CD1c-positive myeloid dendritic cell (primary cell): Measurements from ENCODE around the gene BAD.
A peak's percentile ranks its signal among the peaks of the same experiment; 100 is the strongest.

Source experiments
- DNase-seq: peaks from one replicate; pipeline ENCODE4 v3.0.0-alpha.2; 2016; ENCODE audit errors: extremely low spot score

The BAD gene

DNA sequence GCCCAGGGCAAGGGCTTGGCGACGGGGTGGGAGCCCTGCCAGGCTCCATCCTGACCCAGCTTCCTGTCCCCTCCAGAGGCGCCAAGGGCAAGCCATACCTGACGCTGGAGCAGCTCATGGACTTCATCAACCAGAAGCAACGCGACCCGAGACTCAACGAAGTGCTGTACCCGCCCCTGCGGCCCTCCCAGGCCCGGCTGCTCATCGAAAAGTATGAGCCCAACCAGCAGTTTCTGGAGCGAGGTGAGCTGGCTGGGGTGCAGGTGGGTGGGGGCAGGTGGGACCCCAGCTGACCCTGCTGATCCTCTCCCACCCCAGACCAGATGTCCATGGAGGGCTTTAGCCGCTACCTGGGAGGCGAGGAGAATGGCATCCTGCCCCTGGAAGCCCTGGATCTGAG lies 28.2 kb downstream of the BAD start:
- DNase-seq = no peak

DNA sequence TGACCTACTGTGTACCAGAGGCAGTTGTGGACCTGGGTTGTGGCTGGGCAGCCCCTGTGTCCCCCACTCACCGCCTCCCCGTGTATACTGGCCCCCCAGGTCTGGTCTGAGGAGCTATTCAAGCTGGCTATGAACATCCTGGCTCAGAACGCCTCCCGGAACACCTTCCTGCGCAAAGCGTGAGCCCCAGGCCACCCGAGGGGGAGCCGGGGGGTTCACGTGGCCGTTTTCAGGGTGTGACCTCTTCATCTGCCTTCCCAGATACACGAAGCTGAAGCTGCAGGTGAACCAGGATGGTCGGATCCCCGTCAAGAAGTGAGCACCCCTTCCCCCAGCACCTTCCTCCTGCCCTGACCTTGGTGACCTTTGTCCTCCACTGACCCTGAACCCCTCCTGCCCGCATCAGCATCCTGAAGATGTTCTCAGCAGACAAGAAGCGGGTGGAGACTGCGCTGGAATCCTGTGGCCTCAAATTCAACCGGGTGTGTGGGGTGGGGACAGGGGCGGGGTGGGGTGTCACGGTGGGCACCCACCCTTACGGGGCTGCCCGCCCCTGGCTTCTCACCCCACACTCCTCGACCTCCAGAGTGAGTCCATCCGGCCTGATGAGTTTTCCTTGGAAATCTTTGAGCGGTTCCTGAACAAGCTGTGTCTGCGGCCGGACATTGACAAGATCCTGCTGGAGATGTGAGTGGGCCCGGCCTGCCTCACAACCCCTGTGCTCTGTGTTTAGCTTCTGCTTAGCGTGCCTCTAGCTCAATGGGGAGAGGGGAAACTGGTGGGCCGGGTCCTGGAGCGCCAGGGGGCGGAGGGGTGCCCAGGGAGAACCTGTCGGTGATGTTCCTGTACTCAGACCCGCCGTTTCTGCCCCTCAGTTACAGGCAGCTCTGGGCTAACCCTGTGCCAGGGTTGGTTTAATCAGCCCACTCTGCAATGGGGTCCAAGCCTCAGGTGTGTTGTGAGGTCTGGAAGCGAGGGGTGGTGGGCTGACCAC lies 29.0 kb downstream of the BAD start:
- no peak for DNase-seq

DNA sequence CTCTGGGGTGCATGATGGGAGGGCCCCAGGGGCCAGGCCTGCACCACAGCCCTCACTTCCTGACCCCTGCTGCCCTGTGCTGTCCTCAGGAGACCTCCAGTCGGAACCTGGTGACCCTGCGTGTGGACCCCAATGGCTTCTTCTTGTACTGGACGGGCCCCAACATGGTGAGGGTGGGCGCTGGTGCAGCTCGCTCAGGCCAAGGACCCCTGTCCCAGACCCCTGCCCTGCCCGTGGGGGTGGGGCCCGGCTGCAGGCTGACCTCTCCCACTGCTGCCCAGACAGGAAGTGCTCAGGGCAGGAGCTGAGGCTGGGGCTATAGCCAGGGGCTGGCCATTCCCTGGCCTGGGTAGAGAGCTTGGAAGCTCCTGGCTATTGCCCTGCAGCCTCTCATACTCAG lies 30.1 kb downstream of the BAD start:
- no peak for DNase-seq

DNA sequence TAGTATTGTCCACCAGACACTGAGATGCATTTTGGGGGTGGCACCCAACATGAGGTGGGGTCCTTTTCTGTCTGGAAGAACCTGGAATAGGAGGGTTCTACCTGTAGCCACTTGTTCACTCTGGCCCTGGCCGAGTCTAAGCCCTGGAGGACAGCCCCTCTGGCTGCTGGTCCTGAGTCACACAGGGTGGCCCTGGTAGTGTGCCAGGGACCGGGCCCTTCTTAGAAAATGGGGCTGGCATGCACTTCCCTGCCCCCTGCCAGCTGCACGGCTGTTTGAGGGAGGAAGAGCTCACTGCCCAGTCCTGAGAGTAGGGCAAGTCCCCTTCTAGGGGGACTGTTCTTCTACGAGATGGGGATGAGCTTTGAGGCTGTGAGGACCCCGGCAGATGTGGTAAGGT lies 31.0 kb downstream of the BAD start:
- no peak for DNase-seq

DNA sequence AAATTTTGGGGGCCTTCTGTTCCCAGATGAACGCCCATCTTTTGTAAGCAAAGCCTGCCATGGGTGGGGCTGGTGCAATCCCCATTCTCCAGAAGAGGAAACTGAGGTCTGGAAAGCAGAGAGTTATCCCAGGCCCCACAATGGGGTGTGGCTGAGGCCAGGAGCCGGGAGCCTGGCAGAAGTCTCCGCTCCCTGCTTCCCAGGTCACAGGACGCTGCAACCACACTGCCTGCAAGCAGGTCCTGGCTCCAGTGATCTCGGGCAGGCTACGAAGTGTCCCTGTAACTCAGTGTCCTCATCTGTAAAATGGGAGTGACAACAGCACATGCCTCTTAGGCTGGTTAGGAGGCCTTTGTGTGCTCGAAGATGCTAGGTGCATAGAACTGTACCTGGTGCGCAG lies 31.4 kb downstream of the BAD start:
- no peak for DNase-seq

DNA sequence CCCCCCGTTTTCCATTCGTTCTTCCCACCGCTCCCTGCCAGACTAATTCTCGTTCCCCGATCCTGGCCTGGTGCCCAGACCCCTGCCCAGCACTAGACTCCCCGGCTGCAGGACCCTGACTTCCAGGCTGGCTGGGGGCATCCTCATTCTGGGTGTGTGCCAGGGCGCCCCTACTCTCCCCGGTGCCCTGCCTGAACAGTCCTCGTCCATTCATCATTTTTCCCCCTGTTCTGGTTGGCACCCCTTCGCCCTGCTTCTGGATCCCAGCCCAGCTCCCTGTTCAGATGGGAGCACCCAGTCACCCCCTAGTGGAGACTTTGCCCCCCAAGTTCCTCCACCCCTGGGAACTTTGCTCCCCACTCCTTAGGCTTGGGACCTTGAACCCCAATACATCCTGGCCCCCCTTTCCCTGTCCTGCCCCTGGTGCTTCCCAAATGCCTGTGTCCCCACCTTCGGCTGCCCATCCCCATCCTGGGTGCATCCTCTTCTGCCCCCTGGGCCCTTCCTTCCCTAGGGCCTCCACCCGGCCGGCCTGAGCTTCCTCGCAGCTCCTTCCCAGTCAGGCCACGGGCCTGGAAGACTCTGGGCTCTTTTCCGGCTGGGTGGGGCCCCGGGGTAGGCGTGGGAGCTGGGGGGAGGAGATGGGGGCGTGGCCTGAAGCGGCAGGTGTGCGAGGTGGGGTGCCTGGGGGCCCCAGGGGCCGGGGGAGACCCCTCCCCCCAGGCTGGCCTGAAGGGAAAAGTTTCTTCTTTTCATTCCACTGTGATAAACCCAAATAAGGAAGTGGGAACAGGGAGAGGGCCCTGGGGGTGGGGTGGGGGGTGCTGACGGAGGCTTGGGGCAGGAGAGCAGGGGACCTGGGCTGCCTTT lies 32.2 kb downstream of the BAD start:
- DNase-seq = peak; percentile 36

DNA sequence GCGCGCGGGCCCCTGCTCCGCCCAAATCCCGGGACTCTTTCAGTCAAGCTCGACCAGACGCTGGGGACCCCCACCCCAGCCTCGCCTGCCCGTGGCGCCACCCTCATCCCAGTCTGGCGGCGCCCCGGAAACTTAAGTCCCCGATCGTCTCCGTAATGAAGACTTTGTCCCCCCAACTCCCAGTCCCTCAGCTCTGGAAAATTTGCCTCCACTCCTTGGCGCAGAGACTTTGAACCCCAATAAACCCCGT lies 32.8 kb downstream of the BAD start:
- no peak for DNase-seq

DNA sequence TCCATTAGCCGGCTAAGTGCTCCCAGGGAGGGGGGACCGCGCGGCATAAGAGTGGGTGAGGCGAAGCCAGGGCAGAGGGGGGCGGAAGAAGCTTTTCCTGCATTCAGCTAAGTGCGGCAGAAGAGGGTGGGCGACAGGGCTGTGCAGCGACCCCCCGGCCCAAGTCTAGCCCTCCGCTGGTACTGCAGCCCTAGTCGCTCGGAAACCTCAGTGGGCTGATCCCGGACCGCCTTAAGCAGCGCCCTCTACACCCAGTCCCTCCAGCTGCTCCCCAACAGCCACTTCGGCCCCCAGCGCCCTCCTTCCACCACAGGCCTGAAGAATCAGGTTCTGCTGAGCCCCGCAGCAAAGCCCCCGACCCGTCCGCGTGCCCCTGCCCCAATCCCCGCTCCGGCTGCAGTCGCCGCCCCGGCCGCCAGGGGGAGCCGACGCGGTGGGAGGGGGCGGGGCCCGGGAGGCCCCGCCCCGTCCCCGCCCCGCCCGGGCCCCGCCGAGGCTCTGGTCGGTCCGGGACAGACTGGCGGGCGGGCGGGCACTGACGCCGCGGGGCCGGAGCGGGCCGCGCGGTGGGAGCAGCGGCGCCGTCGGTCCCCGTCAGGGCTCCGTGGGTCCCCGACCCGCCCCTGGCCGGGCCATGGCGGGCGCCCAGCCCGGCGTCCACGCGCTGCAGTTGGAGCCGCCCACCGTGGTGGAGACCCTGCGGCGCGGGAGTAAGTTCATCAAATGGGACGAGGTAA lies 33.3 kb downstream of the BAD start, which contains the start of gene PLCB3:
Gene PLCB3, plus strand, starts transcription at position 515 of the 737 bp plus-strand sequence. Its CDS starts 120 bp downstream, at position 635.
- DNase-seq = peak; percentile 88

DNA sequence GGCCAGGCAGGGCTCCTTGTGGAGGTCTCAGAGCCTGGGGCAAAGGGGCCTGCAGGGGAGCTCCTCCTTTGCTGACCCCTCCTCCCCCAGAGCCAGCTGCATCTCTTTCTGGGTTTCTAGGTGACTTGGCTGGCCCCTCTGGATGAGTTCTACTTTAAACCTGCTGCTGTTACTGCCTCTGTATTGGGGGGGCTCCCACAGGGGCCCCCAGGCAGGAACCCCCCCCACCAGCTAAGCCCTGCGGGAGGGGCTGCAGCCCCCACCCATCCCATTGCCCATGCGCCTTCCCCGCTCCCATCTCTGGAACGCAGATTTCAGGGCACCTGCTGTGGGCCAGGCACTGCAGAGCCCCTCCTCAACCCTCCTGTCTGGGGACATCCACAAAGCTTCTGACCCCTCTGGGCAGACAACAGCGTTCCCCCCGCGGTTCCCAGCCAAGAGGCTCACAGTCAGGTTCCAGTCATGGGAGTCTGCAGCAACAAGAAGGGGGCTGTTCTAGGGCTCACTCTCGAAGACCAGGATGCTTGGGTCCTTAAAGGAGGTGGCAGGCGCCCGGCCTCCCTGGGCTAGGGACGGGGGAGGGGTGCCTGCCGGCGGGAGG lies 34.0 kb downstream of the BAD start:
- no peak for DNase-seq

DNA sequence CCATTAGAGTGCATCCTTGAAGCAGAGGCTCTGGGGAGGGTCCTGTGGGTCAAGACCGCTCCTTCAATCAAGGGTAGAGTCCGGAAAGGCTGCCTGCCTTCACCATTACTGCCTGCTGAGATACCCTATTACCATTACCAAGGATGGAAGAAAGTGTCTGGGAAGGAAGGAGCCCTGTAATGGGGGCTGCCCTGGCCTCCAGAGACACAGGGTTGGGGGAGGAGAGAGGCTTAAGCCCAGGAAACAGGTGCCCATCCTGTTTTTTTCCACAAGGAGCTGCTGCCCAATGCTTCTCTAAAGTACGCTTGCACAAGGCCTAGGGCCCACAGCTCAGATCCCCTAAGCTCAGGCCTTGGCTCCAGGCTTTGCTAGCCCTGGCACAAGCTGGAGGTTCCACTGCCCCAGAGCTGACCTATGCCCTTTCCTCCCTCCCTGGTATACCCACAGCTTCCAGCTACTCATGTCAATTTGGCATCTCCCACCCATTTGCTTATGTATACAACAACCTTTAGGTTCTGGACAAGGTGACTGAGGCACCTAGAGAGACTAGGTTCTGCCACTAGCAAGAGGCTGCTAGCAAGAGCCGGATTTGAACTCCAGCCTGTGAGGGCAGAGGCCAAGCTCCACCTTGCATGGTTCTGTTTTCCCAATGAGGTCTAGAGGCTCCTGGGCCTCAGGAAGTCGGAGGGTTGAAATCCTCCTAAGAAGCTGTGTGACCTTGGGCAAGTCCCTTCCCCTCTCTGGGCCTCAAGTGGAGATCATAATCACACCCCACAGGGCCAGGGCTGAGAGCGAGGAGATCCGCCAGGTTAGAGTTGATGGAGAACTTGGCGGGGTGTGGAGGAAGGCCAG lies 34.7 kb downstream of the BAD start:
- no peak for DNase-seq

DNA sequence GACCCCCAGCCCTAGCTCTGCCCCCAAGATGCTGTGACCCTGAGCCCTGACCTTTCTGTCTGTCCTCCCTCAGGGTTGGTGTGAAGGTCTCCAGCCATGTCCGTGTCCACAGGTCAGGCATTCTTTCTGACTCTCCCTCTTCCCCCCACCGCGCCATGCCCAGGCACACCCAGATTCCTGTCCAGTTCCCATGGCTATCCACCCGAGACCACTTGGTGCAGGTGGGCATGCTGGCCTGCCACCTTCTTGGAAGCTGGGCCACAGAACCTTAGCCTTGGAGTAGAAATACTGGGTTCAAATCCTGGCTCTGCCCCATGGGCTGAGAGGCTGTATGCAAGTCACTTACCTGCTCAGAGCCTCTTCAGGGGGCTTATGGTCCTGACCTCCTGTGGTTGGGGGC lies 35.4 kb downstream of the BAD start:
- DNase-seq = no peak

DNA sequence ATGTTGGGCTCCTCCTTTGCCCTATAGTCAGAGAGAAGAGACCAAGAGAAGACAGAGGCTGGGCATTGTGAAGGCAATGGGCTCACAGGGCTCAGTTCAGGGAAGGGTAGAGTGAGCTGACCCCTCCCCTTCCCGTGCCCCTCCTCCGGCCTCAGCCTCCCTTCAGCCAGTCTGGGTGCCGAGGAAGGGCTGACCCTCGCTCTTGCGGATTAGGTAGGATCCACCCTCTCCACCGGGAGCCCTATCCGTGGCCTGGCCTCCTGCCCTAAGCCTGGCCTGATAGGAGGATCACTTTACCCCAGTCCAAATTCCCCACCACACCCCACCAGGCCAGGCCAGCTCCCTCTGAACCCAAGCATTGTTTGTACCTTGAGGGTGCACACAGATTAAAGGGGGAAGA lies 35.9 kb downstream of the BAD start:
- DNase-seq = no peak

DNA sequence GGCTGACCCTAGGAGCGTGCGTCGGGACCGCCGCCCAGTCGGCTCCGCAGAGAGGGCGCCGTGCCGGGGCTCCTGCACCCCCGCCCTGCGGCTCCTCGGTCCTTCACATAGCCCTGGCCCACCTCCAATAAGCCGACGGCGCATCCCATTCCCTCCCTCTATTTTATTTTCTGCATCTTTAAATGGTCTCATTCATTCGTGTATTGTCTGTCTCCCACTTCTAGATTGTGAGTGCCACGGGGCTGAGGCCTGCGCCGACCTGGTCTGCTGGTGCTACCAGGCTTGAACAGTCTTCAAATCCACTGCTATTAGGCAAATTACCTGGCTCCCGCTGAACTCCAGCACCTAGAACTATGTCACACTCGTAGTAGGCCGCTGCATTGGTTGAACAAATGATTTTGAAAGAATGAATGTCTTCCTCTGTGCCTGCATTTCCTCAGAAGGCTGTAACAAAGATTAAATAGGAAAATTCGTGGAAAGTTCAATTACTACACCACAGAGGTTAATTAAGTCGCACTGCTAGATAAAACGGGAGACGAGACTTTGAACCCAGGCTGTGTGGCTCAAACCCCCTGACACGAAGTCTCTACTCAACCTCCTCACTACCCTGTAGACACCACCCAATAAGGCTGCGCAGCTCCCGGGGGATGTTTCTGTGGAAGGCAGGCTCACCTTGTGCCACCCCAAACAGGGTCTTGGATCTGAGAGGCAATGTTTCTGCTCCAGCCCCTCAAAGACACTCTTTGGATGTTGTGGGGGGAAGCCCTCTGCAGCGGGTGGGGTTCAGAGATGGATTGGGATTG lies 36.5 kb downstream of the BAD start:
- DNase-seq = no peak

DNA sequence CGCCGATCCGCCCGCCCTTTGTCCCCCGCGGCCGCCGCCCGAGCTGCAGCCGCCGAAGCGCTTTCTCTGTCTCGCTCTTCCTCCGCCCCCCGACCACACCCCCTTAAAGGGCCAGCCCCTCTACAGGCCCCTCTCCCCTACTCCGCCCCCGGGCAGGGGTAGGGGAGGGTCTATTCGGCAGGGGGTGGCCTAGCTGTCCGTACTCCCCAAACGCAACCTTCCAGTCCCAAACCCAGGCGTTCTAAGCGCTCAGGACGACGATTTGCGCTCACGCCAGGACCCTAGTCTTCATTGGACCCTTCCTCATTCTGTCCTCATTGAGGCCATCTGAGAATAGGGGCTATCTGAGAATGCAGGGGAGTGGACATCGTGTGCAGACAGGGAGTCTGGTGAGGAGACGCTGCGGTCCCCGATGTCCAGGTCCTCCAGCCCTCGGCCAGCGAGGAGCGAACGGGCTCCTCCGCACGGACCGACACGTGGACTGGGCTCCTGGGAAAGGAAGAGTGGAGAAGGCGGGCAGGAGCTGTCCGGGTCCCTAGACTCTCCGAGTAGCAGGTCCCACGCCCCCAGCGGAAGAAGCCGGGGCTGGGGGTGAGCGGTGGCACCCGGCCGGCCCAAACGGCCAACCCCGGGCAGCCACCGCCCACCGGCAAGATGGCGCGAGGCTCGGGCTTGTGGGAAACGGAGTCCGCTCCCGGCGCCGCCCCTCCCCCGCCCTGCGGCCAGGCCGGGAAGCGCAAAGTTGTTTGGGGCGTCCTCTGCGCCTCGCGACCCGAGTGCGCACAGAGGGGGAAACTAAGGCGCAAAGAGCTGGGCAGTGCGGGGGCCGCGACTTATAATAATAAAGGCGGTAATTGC lies 37.4 kb downstream of the BAD start, which contains the start of gene PPP1R14B:
Gene PPP1R14B, minus strand, starts transcription at position 73 of the 858 bp plus-strand sequence. CDS start 270 bp downstream, outside the sequence.
- peak; percentile 91 for DNase-seq

DNA sequence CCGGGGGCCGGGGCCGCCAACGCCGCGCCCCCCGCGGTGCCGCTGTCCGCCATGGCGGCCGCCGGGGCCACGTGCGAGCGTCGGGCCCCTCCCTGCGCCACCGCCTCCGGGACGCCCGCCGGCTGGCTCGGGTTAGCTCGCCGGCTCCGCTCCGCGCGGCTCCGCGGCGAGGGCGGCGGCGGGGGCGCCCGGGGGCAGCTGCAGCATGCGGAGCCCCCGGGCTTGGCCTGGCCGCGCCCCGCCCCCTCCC lies 37.9 kb downstream of the BAD start:
- DNase-seq = peak; percentile 27

DNA sequence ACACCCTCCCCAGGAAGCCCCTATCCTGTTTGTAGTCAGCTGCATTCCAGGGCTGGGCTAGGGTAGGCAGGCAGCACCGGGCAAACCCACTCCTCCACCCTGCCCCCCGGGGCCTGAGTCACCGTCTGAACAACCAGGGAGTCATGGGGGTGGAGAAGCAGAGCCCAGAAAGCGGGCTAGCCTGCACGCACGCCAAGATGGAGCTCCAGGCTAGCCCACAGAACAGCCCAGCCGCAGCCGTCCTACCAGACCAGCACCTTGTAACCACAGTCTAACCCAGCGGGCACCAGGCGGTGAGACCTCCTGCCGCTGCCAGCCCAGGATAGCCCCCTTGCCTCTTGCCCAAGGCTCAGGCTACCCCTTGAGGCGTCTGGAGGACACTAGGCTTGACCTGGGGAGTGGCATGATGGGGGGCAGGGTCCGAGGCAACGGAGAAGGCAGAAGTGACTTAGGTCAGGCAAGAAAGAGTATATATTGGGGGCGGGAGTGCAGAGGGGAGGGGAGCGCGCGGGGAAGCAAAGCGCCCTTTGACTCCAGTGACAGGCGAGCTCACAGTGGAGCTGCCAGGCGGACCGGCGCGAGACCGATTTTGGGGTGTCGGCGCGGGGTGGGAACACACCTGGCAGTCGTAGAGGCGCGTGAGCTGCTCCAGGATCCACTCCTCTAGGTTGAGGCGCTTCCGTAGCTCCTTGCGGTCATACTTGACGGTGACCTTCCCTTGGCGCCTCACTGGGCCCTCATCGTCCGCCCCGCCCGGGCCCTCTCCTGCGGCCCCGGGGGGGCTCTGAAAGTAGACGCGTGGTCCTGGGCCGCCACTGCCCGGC lies 38.5 kb downstream of the BAD start:
- DNase-seq = peak; percentile 73

DNA sequence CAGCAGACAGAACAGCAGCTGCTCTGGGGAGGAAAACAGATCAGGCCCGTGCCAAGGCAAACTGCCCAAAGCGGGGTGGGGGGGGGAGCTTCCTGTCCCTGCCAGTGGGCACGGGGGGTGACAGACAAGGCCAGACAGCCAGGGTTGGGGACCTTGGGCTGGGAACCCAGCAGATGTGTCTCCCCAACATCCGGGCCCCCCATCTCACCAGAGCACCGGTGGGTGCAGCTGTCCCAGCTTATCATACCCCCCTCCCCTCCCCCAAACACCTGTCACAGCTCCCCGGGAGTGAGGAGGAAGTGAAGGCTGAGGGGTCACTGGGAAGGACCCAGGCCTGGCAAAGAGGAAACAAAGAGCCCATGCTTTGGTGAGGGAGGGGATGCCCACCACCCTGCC lies 39.1 kb downstream of the BAD start:
- DNase-seq = no peak

DNA sequence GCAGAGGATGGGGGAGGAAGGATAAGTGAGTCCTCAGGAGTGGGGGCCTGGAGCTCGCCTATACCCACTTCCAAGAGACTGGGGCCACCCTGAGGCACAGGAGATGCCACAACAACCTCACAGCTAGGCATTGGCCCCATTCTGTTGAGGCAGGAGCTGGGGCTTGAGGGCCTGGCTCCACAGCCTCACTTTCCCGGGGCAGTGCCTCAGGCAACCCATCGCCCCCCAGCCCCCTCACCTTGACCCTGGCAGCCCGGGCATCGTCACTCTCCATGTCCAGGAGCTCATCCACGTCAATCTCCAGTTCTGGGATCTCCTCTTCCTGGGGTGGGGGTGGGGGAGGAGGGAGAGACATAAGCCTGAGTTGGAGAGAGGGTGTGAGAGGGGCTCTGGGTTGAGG lies 39.5 kb downstream of the BAD start:
- no peak for DNase-seq
